Psoas muscle (tissue), 8 donors: ENCODE results near the gene MAP2K2. TPM values are rescaled to one million over a fixed set of nuclear protein-coding genes. Genes with fewer than 3 reads are reported as not detected.

ENCODE experiments used
- ATAC-seq, 4 donors: fragments of 200-7000 bp; cut with Tn5 transposase; one replicate each; pipeline ENCODE4 v1.9.1; 2020; ENCODE audit warnings: moderate library complexity in 3 of 4, mild to moderate bottlenecking in 2 of 4
- DNase-seq, 2 donors: peaks; one replicate each; pipeline ENCODE4 v3.0.0-alpha.2; 2020
- H3K27ac ChIP-seq: fragments of 200-600 bp; one replicate; pipeline ENCODE4 v1.8.0; 2022
- H3K27me3 ChIP-seq, 3 donors: fragments of 200-600 bp in 1 of 3; one replicate each; pipeline versions ENCODE4 v1.6.1 to v1.8.0; 2013 to 2022; ENCODE audit warnings: low read length in 2 of 3, mild to moderate bottlenecking in 2 of 3, moderate library complexity in 1 of 3; ENCODE audit not compliant: insufficient read depth in 3 of 3
- H3K36me3 ChIP-seq, 2 donors: fragments of 200-600 bp in 1 of 2; one replicate each; pipeline versions ENCODE4 v1.6.1 to v1.8.0; 2013 to 2022; ENCODE audit warnings: low read depth in 1 of 2, mild to moderate bottlenecking in 1 of 2, moderate library complexity in 1 of 2; ENCODE audit not compliant: insufficient read depth in 1 of 2
- H3K4me1 ChIP-seq: fragments of 200-600 bp; one replicate; pipeline ENCODE4 v1.8.0; 2022
- H3K4me3 ChIP-seq: fragments of 200-600 bp; one replicate; pipeline ENCODE4 v1.8.0; 2022; ENCODE audit warnings: mild to moderate bottlenecking
- H3K9me3 ChIP-seq: fragments of 200-600 bp; one replicate; pipeline ENCODE4 v1.8.0; 2022
- WGBS, 3 donors: extraction: QIAGEN DNeasy Blood & Tissue Kit; methylation state at CpG; one replicate each; pipeline versions ENCODE4 v1.1.6 to v1.1.7; 2013; 5-methylcytosine and 5-hydroxymethylcytosine counted together
- intact Hi-C, 2 donors: fragments of 100-400 bp; cut with DNase I; formaldehyde crosslinking; loops; one replicate each; pipeline versions ENCODE4 v1.11.0 to v1.14.2; 2022
- polyA plus RNA-seq, 3 donors: library from polyadenylated mRNA; stranded (reverse); fragments of 200-250 nt; gene quantifications; one replicate each; pipeline ENCODE4 v1.2.3, GENCODE V29; 2013
- total RNA-seq, 4 donors: library from RNA; stranded (reverse); fragmentation: NEBNext Ultra II Directional in 2 of 4; extraction: Animal tissue kit (Norgen Biotek cat#: 25700) in 2 of 4; gene quantifications; one replicate each; pipeline versions ENCODE4 v1.2.1 to v1.2.4, GENCODE V29; 2021 to 2023
- TF ChIP-seq, protein P1 (sequence below): fragments of 200-600 bp; IDR thresholded peaks from one replicate; pipeline ENCODE4 v1.8.0; 2022; ENCODE audit warnings: antibody characterized with exemption
- donor health status: healthy with polysubstance abuse.
- donor health status: DM: no; HTN: no; CAD: no; lungs with moderate emphysema.
- donor health status: Bipolar disorder and iron deficiency.
- donor health status: healthy.
- donor health status: DM: yes; HTN: yes; CAD: no.
- donor health status: DM: no; HTN: no; CAD: no.
- donor health status: DM: no; HTN: no; CAD: no.
- donor health status: DM: yes; HTN: yes; CAD: no.

The MAP2K2 gene
- total and polyA plus RNA-seq, 7 donors = 136 to 290 (median 189) TPM

DNA sequence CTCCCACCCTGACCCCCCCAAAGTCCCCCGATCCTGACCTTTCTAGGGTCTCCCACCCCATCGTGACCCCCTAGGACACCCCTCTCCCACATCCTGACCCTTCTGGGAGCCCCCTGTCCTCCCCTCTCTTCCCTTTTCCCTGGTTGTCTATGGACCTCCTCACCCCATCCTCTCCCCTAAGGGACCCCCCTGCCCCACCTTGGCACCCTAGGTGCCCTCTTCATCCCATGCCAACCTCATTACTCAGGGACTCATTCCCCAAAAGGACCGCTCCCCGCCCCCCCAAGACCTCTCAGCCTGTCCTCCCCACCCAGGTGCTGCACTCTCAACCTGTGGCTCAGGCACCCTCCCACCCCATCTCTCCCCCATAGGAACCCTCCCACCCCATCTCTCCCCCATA is 2.1 kb downstream of the MAP2K2 start:
- H3K9me3 ChIP-seq = no peaks in the 10 kb centered on the region
- no peak overlapping the region for H3K4me3 ChIP-seq
- intact Hi-C loops = loop anchor here (5.0 kb wide), 2 partner anchors 55 to 60 kb away; partner anchors contain the start of genes ANKRD24 (in 1 of the 2), SIRT6 (in 1 of the 2) and ZBTB7A (in 1 of the 2)
- H3K27me3 ChIP-seq = no peaks in the 10 kb centered on the region
- H3K27ac ChIP-seq = no peak overlapping the region
- H3K4me1 ChIP-seq = peaks cover 11% of the 10 kb centered on the region
- 88 to 100% (median 91%) methylated on average over 4 of the region's 4 CpGs for WGBS, 3 donors
- TF ChIP-seq, protein P1, sequence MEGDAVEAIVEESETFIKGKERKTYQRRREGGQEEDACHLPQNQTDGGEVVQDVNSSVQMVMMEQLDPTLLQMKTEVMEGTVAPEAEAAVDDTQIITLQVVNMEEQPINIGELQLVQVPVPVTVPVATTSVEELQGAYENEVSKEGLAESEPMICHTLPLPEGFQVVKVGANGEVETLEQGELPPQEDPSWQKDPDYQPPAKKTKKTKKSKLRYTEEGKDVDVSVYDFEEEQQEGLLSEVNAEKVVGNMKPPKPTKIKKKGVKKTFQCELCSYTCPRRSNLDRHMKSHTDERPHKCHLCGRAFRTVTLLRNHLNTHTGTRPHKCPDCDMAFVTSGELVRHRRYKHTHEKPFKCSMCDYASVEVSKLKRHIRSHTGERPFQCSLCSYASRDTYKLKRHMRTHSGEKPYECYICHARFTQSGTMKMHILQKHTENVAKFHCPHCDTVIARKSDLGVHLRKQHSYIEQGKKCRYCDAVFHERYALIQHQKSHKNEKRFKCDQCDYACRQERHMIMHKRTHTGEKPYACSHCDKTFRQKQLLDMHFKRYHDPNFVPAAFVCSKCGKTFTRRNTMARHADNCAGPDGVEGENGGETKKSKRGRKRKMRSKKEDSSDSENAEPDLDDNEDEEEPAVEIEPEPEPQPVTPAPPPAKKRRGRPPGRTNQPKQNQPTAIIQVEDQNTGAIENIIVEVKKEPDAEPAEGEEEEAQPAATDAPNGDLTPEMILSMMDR = no peak
- DNase-seq (no peak), ATAC-seq (no peak)
- peaks cover 0 to 24% of the 10 kb centered on the region in 2 donors for H3K36me3 ChIP-seq

DNA sequence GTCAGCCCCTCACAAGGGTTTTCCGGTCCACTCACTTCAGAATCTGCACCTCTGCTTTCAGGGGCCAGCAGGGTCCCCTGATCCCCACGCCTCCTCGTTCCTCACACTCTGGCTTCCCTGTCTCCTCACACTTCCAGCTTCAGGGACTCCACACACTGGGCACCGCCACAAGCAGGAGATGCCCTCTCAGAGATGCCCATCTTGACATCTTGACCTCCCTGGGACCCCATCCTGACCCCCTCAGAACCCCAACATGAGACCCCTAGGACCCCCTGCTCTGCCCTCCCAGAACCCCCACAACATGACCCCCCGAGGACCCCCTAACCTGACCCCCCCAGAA is 2.7 kb downstream of the MAP2K2 start:
- intact Hi-C loops = loop anchor here (5.0 kb wide), 2 partner anchors 54 to 61 kb away; partner anchors contain the start of genes ANKRD24 (in 1 of the 2), SIRT6 (in 1 of the 2) and ZBTB7A (in 1 of the 2)

DNA sequence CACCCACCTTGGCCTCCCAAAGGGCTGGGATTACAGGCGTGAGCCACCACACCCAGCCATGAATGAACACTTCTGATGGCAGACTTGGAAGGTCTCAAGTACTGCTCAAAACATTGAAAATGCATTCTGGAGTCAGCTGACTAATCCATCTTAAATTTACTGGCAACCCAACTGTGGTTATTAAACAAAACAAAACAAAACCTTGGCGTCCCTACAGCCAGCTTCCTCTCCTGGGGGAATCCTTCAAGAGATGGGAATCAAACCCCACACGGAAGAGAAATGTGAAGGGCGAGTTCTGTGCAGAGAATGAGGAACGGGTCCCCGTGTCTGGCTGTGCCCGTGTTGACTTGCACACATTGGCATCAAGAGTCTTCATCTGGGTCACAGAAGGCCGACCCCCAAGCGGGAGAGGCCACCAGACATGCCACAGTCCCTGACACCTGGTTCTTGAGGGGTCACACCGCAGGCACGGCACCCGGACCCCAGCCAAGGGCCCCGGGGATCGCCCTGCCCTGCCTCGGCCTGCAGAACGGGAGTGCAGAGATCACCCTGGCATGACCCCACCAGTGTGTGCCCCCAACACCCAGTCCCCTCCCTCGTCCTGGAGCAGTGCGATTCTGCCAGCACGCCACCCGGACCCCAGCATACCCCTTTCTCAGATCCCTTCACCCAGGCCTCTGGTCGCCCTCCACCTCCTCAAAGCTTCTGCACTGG is 3.2 kb downstream of the MAP2K2 start:
- 60 to 75% (median 72%) methylated on average over 21 of the region's 21 CpGs for WGBS, 3 donors

More for the DNA sequence above, 2.7 kb downstream of the MAP2K2 start:
- TF ChIP-seq, protein P1 = no peak
- 89 to 96% (median 92%) methylated on average over 5 of the region's 5 CpGs for WGBS, 3 donors
- Histone ChIP-seq H3K36me3 (peaks cover 0 to 30% of the 10 kb centered on the region in 2 donors), H3K4me3 (no peak overlapping the region), H3K27me3 (no peaks in the 10 kb centered on the region), H3K9me3 (no peaks in the 10 kb centered on the region), H3K4me1 (peaks cover 11% of the 10 kb centered on the region), H3K27ac (no peak overlapping the region)
- ATAC-seq (no peak), DNase-seq (no peak)

DNA sequence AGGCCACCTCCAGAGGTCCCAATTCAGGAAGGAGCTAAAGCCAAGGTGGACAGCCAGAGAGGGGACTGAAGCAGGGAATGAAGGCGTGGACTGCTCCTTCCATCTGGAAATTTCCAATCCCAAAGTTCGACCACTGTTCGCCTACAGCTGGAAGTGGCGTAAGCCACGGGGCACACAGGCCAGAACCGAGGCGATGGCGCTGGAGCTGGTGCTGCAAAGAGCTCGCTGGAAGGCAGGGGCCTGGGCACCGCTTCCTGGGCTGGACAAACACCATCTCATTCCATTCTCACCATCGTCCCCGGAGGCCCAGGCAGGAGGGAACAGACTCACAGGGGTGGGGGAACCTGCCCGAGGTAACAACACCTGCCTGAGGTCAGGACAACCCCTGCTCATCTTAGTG is 4.2 kb downstream of the MAP2K2 start:
- WGBS, 3 donors = 71 to 77% (median 72%) methylated on average over 13 of the region's 13 CpGs
- Histone ChIP-seq H3K27me3 (no peaks in the 10 kb centered on the region), H3K4me1 (peaks cover 21% of the 10 kb centered on the region), H3K9me3 (no peaks in the 10 kb centered on the region), H3K36me3 (peaks cover 0 to 39% of the 10 kb centered on the region in 2 donors), H3K27ac (no peak overlapping the region), H3K4me3 (no peak overlapping the region)
- intact Hi-C loops = loop anchor here (5.0 kb wide), 3 partner anchors 52 to 112 kb away; partner anchors contain the start of genes ANKRD24 (in 1 of the 2), PIAS4 (in 1 of the 2), SIRT6 (in 1 of the 2) and ZBTB7A (in 1 of the 2)
- DNase-seq (no peak), ATAC-seq (no peak)
- TF ChIP-seq, protein P1 = no peak

More for the DNA sequence above, 3.2 kb downstream of the MAP2K2 start:
- ATAC-seq (no peak), DNase-seq (no peak)
- intact Hi-C loops = loop anchor here (5.0 kb wide), 2 partner anchors 53 to 62 kb away; partner anchors contain the start of genes ANKRD24 (in 1 of the 2), SIRT6 (in 1 of the 2) and ZBTB7A (in 1 of the 2)
- no peaks in the 10 kb centered on the region for H3K27me3 ChIP-seq
- TF ChIP-seq, protein P1 = no peak
- peaks cover 15% of the 10 kb centered on the region for H3K4me1 ChIP-seq
- H3K27ac ChIP-seq = no peak overlapping the region
- peaks cover 0 to 35% of the 10 kb centered on the region in 2 donors for H3K36me3 ChIP-seq
- H3K4me3 ChIP-seq = no peak overlapping the region
- H3K9me3 ChIP-seq = no peaks in the 10 kb centered on the region
